ENCODE results near the gene ZSWIM5.
"Not testable (repeated sequence)": the region's sequence is repeated elsewhere in the genome, so short reads cannot be mapped to it uniquely, and the experiment has no call there.

The ZSWIM5 gene

GRCh38 chr1:45205910-45206721 lies at the start of gene ZSWIM5:
TSS of gene ZSWIM5 (minus strand) at chr1:45206605. CDS start at chr1:45206350, 255 bp downstream.
- peak; percentile 77 for DNase-seq (ENCODE audit: low spot score)

- DNase-seq (ENCODE audit: low spot score) = no peak
Measured at GRCh38 chr1:45254490-45254889, 48.1 kb upstream of the ZSWIM5 start.

- no peak for DNase-seq (ENCODE audit: low spot score)
Measured at GRCh38 chr1:45250544-45250943, 44.1 kb upstream of the ZSWIM5 start.

- DNase-seq (ENCODE audit: low spot score) = not testable (repeated sequence)
Measured at GRCh38 chr1:45248004-45248403, 41.6 kb upstream of the ZSWIM5 start.

GRCh38 chr1:45246760-45247159 lies 40.4 kb upstream of the ZSWIM5 start:
- no peak for DNase-seq (ENCODE audit: low spot score)

GRCh38 chr1:45246359-45246758 lies 40.0 kb upstream of the ZSWIM5 start:
- not testable (repeated sequence) for DNase-seq (ENCODE audit: low spot score)

GRCh38 chr1:45244660-45245059 lies 38.3 kb upstream of the ZSWIM5 start:
- DNase-seq (ENCODE audit: low spot score) = no peak

GRCh38 chr1:45243476-45244343 lies 37.3 kb upstream of the ZSWIM5 start:
- no peak for DNase-seq (ENCODE audit: low spot score)

- DNase-seq (ENCODE audit: low spot score) = no peak
Measured at GRCh38 chr1:45238846-45239245, 32.4 kb upstream of the ZSWIM5 start.

- no peak for DNase-seq (ENCODE audit: low spot score)
Measured at GRCh38 chr1:45236136-45236535, 29.7 kb upstream of the ZSWIM5 start.

GRCh38 chr1:45230537-45230936 lies 24.1 kb upstream of the ZSWIM5 start:
- peak; percentile 19 for DNase-seq (ENCODE audit: low spot score)

GRCh38 chr1:45225598-45225997 lies 19.2 kb upstream of the ZSWIM5 start:
- no peak for DNase-seq (ENCODE audit: low spot score)

GRCh38 chr1:45223710-45224109 lies 17.3 kb upstream of the ZSWIM5 start:
- DNase-seq (ENCODE audit: low spot score) = not testable (repeated sequence)

GRCh38 chr1:45221716-45222115 lies 15.3 kb upstream of the ZSWIM5 start:
- DNase-seq (ENCODE audit: low spot score) = no peak

GRCh38 chr1:45216861-45217260 lies 10.5 kb upstream of the ZSWIM5 start:
- no peak for DNase-seq (ENCODE audit: low spot score)

GRCh38 chr1:45216200-45216541 lies 9.8 kb upstream of the ZSWIM5 start:
- DNase-seq (ENCODE audit: low spot score) = no peak

- DNase-seq (ENCODE audit: low spot score) = no peak
Measured at GRCh38 chr1:45215485-45216199, 9.2 kb upstream of the ZSWIM5 start.

GRCh38 chr1:45213892-45214291 lies 7.5 kb upstream of the ZSWIM5 start:
- DNase-seq (ENCODE audit: low spot score) = no peak

- DNase-seq (ENCODE audit: low spot score) = no peak
Measured at GRCh38 chr1:45211076-45211475, 4.7 kb upstream of the ZSWIM5 start.

GRCh38 chr1:45206808-45207623 lies 611 bp upstream of the ZSWIM5 start:
- no peak for DNase-seq (ENCODE audit: low spot score)
